Heart left ventricle (tissue), 16 donors: ENCODE measurements around the gene CD83. TPM values are rescaled to one million over a fixed set of nuclear protein-coding genes. Genes with fewer than 3 reads are reported as not detected.

Source experiments
- ATAC-seq, 4 donors: fragments of 200-7000 bp; cut with Tn5 transposase; one replicate each; pipeline ENCODE4 v1.9.1; 2020 to 2022; ENCODE audit warnings: moderate library complexity in 4 of 4, mild to moderate bottlenecking in 3 of 4, moderate number of reproducible peaks in 1 of 4
- DNase-seq, 5 donors: peaks; one replicate each; pipeline ENCODE4 v3.0.0-alpha.2; 2020
- H3K27ac ChIP-seq, 12 donors: fragments of 200-600 bp; sonication (generic) in 4 of 12; one replicate each; pipeline versions ENCODE4 v1.5.0 to v1.8.0; 2016 to 2022; ENCODE audit warnings: mild to moderate bottlenecking in 2 of 12
- H3K27me3 ChIP-seq, 9 donors: fragments of 200-600 bp; sonication (generic) in 2 of 9; one replicate each; pipeline versions ENCODE4 v1.5.1 to v1.8.0; 2016 to 2022; ENCODE audit warnings: mild to moderate bottlenecking in 3 of 9
- H3K36me3 ChIP-seq, 9 donors: fragments of 200-600 bp; sonication (generic) in 2 of 9; one replicate each; pipeline versions ENCODE4 v1.5.0 to v1.8.0; 2018 to 2022; ENCODE audit warnings: mild to moderate bottlenecking in 2 of 9
- H3K4me1 ChIP-seq, 12 donors: fragments of 200-600 bp; sonication (generic) in 4 of 12; one replicate each; pipeline versions ENCODE4 v1.5.0 to v1.8.0; 2016 to 2022; ENCODE audit warnings: mild to moderate bottlenecking in 3 of 12
- H3K4me3 ChIP-seq, 12 donors: fragments of 200-600 bp; sonication (generic) in 4 of 12; one replicate each; pipeline versions ENCODE4 v1.5.0 to v1.8.0; 2017 to 2022; ENCODE audit warnings: mild to moderate bottlenecking in 9 of 12, moderate library complexity in 4 of 12
- H3K9me3 ChIP-seq, 12 donors: fragments of 200-600 bp; sonication (generic) in 4 of 12; one replicate each; pipeline versions ENCODE4 v1.5.0 to v1.8.0; 2016 to 2022; ENCODE audit warnings: mild to moderate bottlenecking in 1 of 12
- POLR2A ChIP-seq, 2 donors: fragments of 450-650 bp; IDR thresholded peaks; one replicate each; pipeline ENCODE4 v1.6.1; 2017; ENCODE audit warnings: antibody characterized with exemption in 2 of 2, mild to moderate bottlenecking in 2 of 2, moderate library complexity in 2 of 2
- WGBS, 4 donors: extraction: QIAGEN DNeasy Blood & Tissue Kit in 2 of 4; methylation state at CpG; one replicate each; pipeline versions ENCODE4 v1.1.5 to v1.1.7; 2013 to 2018; 5-methylcytosine and 5-hydroxymethylcytosine counted together
- intact Hi-C, 10 donors: fragments of 100-400 bp; cut with DNase I; formaldehyde crosslinking; loops; one replicate each; pipeline versions ENCODE4 v1.11.1 to v1.14.2; 2022
- polyA plus RNA-seq, 2 donors: library from polyadenylated mRNA; stranded (reverse); fragments of 200-250 nt; gene quantifications; one replicate each; pipeline ENCODE4 v1.2.3, GENCODE V29; 2013
- total RNA-seq, 9 donors: library from RNA; depleted of rRNA in 2 of 9; stranded (reverse); fragments of >200 nt in 2 of 9; fragmentation: NEBNext Ultra II Directional in 3 of 9; extraction: Animal tissue kit (Norgen Biotek cat#: 25700) in 3 of 9; gene quantifications; one replicate each; pipeline versions ENCODE4 v1.1.0 to v1.2.4, GENCODE V29; 2016 to 2023
- TF ChIP-seq, protein P1 (sequence below), 12 donors: fragments of 200-600 bp; sonication (generic) in 4 of 12; IDR thresholded peaks; one replicate each; pipeline versions ENCODE4 v1.5.0 to v1.8.0; 2018 to 2022; ENCODE audit warnings: antibody characterized with exemption in 12 of 12, mild to moderate bottlenecking in 5 of 12
- donor health status: ischemic (EF 13 %, LVEDD 7.1; RV severe dilation, severe dysfunction).
- donor health status: healthy with polysubstance abuse.
- donor health status: DM: no; HTN: yes; CAD: no.
- donor health status: DM: no; HTN: no; CAD: no.
- donor health status: ischemic (EF 25% LVEDD 6.9; RV normal size, moderate dysfunction).
- donor health status: ischemic (EF 25% LVEDD 5.7; RV mildly dilated, moderate dysfunction).
- donor health status: healthy.
- donor health status: DM: yes; HTN: yes; CAD: no.
- donor health status: ischemic (EF 35%, LVEDD 5.7; RV mildly dilated, moderate dysfunction).
- donor health status: nonischemic (EF 11% LVEDD 7.7; RV severe dilation, severe dysfunction).
- donor health status: DM: yes; HTN: yes; CAD: no.
- donor health status: PGD.
- donor health status: ischemic (EF 29% LVEDD 5.4; RV normal size, mild dysfunction).
- donor health status: nonischemic (EF 23%, LVEDD 6.1; RV moderate dilation, normal function).

The CD83 gene
- total and polyA plus RNA-seq, 11 donors = 0.38 to 10.3 (median 1.9) TPM

DNA sequence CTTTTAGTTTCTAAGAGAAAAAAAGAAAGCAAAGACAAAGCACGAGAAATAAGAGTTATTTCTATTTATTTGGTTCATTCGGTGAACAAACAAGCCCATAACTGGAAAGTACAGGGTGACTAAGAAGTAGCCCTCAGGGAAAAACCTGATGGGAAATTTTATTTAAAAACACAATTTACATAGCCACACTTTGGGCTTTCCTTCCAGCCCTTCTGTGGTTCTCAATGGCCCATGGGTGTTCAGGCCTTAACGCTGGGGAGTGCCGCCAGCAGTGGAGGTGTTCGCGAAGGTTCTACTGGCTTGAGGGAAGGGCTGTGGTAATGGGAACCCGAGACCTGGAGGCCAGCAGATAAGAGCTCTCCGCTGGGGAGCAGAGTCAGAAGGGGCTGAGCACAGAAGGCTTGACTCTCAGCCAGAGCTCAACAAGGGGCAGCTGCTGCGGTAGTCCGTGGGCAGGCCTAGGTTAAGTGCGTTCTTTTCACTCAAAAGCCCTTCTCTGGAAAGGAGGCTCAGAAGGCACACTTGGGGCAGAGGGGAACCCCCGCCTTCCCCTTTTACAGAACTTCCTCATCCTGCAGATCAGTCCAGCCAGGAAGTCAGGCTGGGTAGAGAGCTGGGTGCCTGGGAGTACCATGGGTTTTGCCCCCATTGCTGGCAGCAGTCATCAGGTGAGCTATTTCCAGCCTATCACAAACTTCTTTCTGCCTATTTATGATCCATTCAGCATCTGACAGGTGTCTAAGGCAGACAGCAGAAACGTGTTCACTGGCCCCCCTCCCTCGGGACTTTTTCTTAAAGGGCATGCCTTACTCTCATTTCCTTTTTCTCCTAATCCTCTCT lies 8.8 kb upstream of the CD83 start:
- Histone ChIP-seq H3K36me3 (no peaks in the 10 kb centered on the region), H3K4me1 (peaks cover 0 to 22% (median 0%) of the 10 kb centered on the region in 12 donors), H3K27ac (peak overlapping the region in 2 of 12 donors; percentile 17 to 40), H3K27me3 (peaks cover 0 to 12% (median 0%) of the 10 kb centered on the region in 9 donors), H3K4me3 (peak overlapping the region in 1 of 12 donors; percentile 3), H3K9me3 (peaks cover 0 to 10% (median 2%) of the 10 kb centered on the region in 12 donors)
- DNase-seq (peak in 3 of 5 donors; percentile 29 to 60 (median 37)), ATAC-seq (peak in 3 of 4 donors; percentile 51 to 87 (median 81))
- 51 to 66% (median 61%) methylated on average over 13 to 14 of the region's 14 CpGs for WGBS, 4 donors
- TF ChIP-seq, protein P1, sequence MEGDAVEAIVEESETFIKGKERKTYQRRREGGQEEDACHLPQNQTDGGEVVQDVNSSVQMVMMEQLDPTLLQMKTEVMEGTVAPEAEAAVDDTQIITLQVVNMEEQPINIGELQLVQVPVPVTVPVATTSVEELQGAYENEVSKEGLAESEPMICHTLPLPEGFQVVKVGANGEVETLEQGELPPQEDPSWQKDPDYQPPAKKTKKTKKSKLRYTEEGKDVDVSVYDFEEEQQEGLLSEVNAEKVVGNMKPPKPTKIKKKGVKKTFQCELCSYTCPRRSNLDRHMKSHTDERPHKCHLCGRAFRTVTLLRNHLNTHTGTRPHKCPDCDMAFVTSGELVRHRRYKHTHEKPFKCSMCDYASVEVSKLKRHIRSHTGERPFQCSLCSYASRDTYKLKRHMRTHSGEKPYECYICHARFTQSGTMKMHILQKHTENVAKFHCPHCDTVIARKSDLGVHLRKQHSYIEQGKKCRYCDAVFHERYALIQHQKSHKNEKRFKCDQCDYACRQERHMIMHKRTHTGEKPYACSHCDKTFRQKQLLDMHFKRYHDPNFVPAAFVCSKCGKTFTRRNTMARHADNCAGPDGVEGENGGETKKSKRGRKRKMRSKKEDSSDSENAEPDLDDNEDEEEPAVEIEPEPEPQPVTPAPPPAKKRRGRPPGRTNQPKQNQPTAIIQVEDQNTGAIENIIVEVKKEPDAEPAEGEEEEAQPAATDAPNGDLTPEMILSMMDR (IDR thresholded peaks at IDR 0.05) = no peak
- TF ChIP-seq POLR2A (IDR thresholded peaks at IDR 0.05) = no peak
- intact Hi-C loops = no loop called here

DNA sequence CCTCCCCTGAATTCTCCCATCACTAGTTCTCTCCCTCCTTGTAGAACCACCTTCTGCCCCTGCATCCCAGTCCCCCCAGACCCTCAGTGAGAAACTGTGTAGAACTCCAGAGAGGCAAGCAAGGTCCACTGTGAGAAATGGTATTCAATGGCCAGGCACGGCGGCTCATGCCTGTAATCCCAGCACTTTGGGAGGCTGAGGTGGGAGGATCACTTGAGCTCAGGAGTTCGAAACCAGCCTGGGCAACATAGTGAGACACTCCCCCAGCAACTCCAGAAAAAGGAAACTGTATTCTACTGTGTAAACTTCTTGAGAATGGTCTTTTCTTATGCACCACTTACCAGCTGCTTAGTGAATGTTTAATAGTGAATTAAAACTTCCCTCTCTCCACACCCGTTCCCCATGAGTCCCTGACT lies 8.2 kb upstream of the CD83 start:
- Histone ChIP-seq H3K4me1 (peaks cover 0 to 22% (median 0%) of the 10 kb centered on the region in 12 donors), H3K36me3 (no peaks in the 10 kb centered on the region), H3K4me3 (peak overlapping the region in 1 of 12 donors; percentile 3), H3K27ac (peak overlapping the region in 1 of 12 donors; percentile 40), H3K9me3 (peaks cover 0 to 10% (median 2%) of the 10 kb centered on the region in 12 donors), H3K27me3 (peaks cover 0 to 11% (median 0%) of the 10 kb centered on the region in 9 donors)
- ATAC-seq = no peak
- TF ChIP-seq, protein P1 (IDR thresholded peaks at IDR 0.05) = no peak
- no peak for TF ChIP-seq POLR2A (IDR thresholded peaks at IDR 0.05)
- WGBS, 4 donors = 82 to 94% (median 88%) methylated on average over 4 of the region's 4 CpGs
- no peak for DNase-seq
- intact Hi-C loops = no loop called here

DNA sequence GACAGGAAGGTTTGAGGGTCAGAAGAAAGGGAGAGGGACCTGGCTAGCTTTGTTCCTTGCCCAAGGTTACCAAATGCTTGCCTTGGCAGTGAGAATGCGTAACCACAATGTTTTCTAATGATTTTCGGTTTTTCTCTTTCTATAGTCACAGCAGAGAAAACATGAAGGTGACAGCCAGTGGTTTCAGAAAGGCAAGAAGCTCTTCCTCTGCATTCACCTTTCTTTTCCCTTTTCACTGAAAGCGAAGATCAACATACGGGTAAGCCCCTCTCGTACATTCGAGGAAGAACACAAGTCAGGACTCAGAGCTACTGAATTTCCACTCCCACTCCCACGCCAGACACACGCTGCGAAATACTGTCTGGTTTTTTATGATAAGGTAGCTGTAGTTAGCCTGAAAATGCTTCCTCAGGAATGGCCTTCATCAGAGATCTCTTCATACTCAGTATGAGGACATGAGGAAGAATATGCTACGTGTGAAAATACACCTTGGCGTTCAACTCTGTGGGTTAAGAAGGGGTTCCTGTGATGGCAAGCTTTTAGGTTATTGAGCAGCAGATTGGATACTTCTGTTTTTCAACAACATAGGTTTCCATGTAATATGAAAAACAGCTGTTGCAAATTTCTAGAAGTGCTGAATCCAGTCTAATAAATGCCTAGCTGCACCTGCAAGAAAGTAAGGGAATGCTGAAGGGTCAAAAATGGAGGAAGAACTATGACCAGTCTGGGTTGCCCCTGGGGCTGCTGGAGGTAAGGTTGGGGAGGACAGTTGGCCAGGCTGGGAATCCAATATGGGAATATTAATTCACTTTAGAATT lies 7.4 kb upstream of the CD83 start:
- no peak for TF ChIP-seq POLR2A (IDR thresholded peaks at IDR 0.05)
- Histone ChIP-seq H3K4me1 (peaks cover 0 to 22% (median 0%) of the 10 kb centered on the region in 12 donors), H3K27me3 (peaks cover 0 to 5% (median 0%) of the 10 kb centered on the region in 9 donors), H3K27ac (no peak overlapping the region), H3K36me3 (no peaks in the 10 kb centered on the region), H3K4me3 (no peak overlapping the region), H3K9me3 (peaks cover 0 to 10% (median 2%) of the 10 kb centered on the region in 12 donors)
- DNase-seq (no peak), ATAC-seq (no peak)
- WGBS, 4 donors = 89% methylated on average over 11 of the region's 11 CpGs
- intact Hi-C loops = no loop called here

DNA sequence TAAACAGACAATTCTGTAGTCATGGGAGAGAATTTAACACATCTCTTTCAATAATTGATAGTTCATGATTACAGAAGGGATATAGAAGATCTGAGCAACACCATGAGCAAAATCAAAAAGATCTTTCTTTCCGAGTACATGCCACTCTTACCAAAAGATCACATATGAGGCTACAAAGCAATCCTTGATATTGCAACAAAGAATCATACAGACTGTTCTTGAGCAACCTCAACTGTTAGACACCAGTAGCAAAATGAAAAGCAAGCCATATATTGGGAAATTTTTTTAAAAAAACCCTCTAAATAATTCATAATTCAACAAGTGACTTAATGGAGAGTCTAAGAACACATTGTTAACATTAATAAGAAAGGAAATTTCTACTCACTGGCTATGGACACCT lies 3.6 kb upstream of the CD83 start:
- no peak for ATAC-seq
- H3K9me3 ChIP-seq = no peaks in the 10 kb centered on the region
- H3K4me1 ChIP-seq = peaks cover 0 to 24% (median 5%) of the 10 kb centered on the region in 12 donors
- no peak overlapping the region for H3K27ac ChIP-seq
- no peak for DNase-seq
- intact Hi-C loops = no loop called here
- 90 to 92% (median 91%) methylated on average over 1 of the region's 1 CpG for WGBS, 4 donors
- no peak for TF ChIP-seq POLR2A (IDR thresholded peaks at IDR 0.05)
- TF ChIP-seq, protein P1 (IDR thresholded peaks at IDR 0.05) = no peak
- no peaks in the 10 kb centered on the region for H3K27me3 ChIP-seq
- no peaks in the 10 kb centered on the region for H3K36me3 ChIP-seq
- no peak overlapping the region for H3K4me3 ChIP-seq
